ENCODE measurements around the gene CXCL13. TPM values are rescaled to one million over a fixed set of nuclear protein-coding genes. Genes with fewer than 3 reads are reported as not detected.

CXCL13 gene
- polyA plus RNA-seq, 1 of the 3 experiments (the other 2 are of a cell fraction), result not detected

DNA sequence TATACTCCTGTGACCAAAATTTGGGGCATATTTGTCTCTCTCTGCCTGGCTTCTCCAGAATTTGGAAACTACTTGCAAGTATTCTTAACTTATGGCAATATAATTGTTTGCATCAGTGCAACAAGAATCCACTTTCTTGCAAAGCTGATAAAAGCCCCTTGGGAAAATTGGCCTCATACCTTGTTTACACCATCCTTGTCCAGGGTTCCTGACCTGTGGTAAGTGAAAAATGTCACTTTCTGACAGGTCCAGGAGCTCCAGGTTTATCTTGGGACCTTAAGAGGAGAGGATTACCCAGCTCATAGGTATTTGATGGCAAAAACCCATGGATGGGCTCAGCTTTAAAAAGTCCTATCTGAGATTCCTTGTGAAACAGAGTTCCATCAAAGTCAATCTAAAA is 29.3 kb upstream of the CXCL13 start:
- Histone ChIP-seq H2AFZ (ENCODE audit: low read depth) (no peak overlapping the region), H3K9me2 (no peaks in the 10 kb centered on the region), H3K27me3 (ENCODE audit: insufficient read depth) (no peaks in the 10 kb centered on the region), H3K27ac (ENCODE audit: low read depth in 2 of 2, low read length in 1 of 2) (no peak overlapping the region), H3K9me3 (no peaks in the 10 kb centered on the region), H3K4me2 (no peak overlapping the region), H3F3A (replicated peaks; ENCODE audit: insufficient read depth) (peaks cover 9% of the 10 kb centered on the region), H3K36me3 (replicated peaks in 1 of 2; ENCODE audit: control insufficient read depth in 1 of 2, insufficient read depth in 2 of 2, low read length in 1 of 2) (no peaks in the 10 kb centered on the region), H3K4me3 (ENCODE audit: low read depth in 2 of 2, low read length in 1 of 2) (no peak overlapping the region), H4K20me1 (ENCODE audit: insufficient read depth) (0 out of 2 replicates have a peak, but pooled peaks cover 4% of the 10 kb centered on the region), H3K4me1 (ENCODE audit: control insufficient read depth in 1 of 2, insufficient read depth in 2 of 2, low read depth in 1 of 2, low read length in 1 of 2) (peaks cover 0 to 6% of the 10 kb centered on the region in 2 experiments; a peak in 1 of 4 replicates), H3K9ac (no peak overlapping the region), H3K79me2 (ENCODE audit: insufficient read depth) (no peaks in the 10 kb centered on the region)
- CTCF ChIA-PET, result interaction anchor here (1.5 to 2.4 kb wide), 2 partner anchors 25 to 191 kb away, joined by 3 to 6 read pairs; no protein-coding TSS in a partner anchor
- no peak for DNase-seq
- POLR2A ChIA-PET, result no interaction called here
- TF ChIP-seq, protein P1, sequence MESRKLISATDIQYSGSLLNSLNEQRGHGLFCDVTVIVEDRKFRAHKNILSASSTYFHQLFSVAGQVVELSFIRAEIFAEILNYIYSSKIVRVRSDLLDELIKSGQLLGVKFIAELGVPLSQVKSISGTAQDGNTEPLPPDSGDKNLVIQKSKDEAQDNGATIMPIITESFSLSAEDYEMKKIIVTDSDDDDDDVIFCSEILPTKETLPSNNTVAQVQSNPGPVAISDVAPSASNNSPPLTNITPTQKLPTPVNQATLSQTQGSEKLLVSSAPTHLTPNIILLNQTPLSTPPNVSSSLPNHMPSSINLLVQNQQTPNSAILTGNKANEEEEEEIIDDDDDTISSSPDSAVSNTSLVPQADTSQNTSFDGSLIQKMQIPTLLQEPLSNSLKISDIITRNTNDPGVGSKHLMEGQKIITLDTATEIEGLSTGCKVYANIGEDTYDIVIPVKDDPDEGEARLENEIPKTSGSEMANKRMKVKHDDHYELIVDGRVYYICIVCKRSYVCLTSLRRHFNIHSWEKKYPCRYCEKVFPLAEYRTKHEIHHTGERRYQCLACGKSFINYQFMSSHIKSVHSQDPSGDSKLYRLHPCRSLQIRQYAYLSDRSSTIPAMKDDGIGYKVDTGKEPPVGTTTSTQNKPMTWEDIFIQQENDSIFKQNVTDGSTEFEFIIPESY (IDR thresholded peaks at IDR 0.05; ENCODE audit: borderline replicate concordance, low read depth), result no peak
- TF ChIP-seq RCOR1 (IDR thresholded peaks at IDR 0.05; ENCODE audit: low read length), result no peak
- no peak for TF ChIP-seq EP300 (IDR thresholded peaks at IDR 0.05; ENCODE audit: borderline replicate concordance in 1 of 2, low read depth in 1 of 2, low read length in 1 of 2)
- TF ChIP-seq NFIC (IDR thresholded peaks at IDR 0.05; ENCODE audit: borderline replicate concordance), result no peak
- TF ChIP-seq, protein P2, sequence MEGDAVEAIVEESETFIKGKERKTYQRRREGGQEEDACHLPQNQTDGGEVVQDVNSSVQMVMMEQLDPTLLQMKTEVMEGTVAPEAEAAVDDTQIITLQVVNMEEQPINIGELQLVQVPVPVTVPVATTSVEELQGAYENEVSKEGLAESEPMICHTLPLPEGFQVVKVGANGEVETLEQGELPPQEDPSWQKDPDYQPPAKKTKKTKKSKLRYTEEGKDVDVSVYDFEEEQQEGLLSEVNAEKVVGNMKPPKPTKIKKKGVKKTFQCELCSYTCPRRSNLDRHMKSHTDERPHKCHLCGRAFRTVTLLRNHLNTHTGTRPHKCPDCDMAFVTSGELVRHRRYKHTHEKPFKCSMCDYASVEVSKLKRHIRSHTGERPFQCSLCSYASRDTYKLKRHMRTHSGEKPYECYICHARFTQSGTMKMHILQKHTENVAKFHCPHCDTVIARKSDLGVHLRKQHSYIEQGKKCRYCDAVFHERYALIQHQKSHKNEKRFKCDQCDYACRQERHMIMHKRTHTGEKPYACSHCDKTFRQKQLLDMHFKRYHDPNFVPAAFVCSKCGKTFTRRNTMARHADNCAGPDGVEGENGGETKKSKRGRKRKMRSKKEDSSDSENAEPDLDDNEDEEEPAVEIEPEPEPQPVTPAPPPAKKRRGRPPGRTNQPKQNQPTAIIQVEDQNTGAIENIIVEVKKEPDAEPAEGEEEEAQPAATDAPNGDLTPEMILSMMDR (IDR thresholded peaks at IDR 0.05), result no peak
- TF ChIP-seq TEAD4 (IDR thresholded peaks at IDR 0.05; ENCODE audit: borderline replicate concordance, insufficient read depth), result no peak
- no peak for TF ChIP-seq ELF1 (IDR thresholded peaks at IDR 0.05)
- no peak for TF ChIP-seq FOXM1 (IDR thresholded peaks at IDR 0.05; ENCODE audit: low read depth)
- TF ChIP-seq EZH2phosphoT487 (IDR thresholded peaks at IDR 0.05; ENCODE audit: borderline replicate concordance, low read depth), result no peak

DNA sequence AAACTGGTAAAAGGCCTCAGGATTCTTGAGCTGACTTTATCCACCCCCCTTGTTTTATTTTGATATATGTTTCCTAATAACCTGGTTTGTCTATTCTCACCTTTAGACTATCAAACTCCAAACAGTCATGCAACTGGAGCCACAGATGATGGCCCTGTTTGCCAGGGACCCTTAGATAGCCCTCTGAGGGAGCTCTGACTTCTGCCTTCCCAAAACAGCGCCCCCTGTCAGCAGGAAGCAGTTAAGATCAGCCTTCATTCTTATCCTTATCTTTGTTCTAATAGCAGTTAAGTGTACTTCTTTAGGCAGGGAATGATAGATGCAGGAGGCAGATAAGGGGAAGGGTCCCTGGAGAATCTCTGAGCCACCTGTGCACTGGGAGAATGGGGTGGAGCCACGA is 27.5 kb upstream of the CXCL13 start:
- no peaks in the 10 kb centered on the region for H3K27me3 ChIP-seq (ENCODE audit: insufficient read depth)
- no peak overlapping the region for H2AFZ ChIP-seq (ENCODE audit: low read depth)
- H3K9ac ChIP-seq, result no peak overlapping the region
- H3K36me3 ChIP-seq (replicated peaks in 1 of 2; ENCODE audit: control insufficient read depth in 1 of 2, insufficient read depth in 2 of 2, low read length in 1 of 2), result no peaks in the 10 kb centered on the region
- TF ChIP-seq, protein P3, sequence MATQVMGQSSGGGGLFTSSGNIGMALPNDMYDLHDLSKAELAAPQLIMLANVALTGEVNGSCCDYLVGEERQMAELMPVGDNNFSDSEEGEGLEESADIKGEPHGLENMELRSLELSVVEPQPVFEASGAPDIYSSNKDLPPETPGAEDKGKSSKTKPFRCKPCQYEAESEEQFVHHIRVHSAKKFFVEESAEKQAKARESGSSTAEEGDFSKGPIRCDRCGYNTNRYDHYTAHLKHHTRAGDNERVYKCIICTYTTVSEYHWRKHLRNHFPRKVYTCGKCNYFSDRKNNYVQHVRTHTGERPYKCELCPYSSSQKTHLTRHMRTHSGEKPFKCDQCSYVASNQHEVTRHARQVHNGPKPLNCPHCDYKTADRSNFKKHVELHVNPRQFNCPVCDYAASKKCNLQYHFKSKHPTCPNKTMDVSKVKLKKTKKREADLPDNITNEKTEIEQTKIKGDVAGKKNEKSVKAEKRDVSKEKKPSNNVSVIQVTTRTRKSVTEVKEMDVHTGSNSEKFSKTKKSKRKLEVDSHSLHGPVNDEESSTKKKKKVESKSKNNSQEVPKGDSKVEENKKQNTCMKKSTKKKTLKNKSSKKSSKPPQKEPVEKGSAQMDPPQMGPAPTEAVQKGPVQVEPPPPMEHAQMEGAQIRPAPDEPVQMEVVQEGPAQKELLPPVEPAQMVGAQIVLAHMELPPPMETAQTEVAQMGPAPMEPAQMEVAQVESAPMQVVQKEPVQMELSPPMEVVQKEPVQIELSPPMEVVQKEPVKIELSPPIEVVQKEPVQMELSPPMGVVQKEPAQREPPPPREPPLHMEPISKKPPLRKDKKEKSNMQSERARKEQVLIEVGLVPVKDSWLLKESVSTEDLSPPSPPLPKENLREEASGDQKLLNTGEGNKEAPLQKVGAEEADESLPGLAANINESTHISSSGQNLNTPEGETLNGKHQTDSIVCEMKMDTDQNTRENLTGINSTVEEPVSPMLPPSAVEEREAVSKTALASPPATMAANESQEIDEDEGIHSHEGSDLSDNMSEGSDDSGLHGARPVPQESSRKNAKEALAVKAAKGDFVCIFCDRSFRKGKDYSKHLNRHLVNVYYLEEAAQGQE (IDR thresholded peaks at IDR 0.05; ENCODE audit: low read depth, low read length), result no peak
- TF ChIP-seq, protein P2 (IDR thresholded peaks at IDR 0.05), result peak; percentile 39
- TF ChIP-seq EZH2phosphoT487 (IDR thresholded peaks at IDR 0.05; ENCODE audit: borderline replicate concordance, low read depth) (no peak), RAD21 (IDR thresholded peaks at IDR 0.05; ENCODE audit: low read length) (no peak), RFX5 (IDR thresholded peaks at IDR 0.05; ENCODE audit: low read length) (no peak), RCOR1 (IDR thresholded peaks at IDR 0.05; ENCODE audit: low read length) (no peak)
- no peak overlapping the region for H3K4me3 ChIP-seq (ENCODE audit: low read depth in 2 of 2, low read length in 1 of 2)
- no peaks in the 10 kb centered on the region for H3K79me2 ChIP-seq (ENCODE audit: insufficient read depth)
- no peaks in the 10 kb centered on the region for H3K9me2 ChIP-seq
- no peak overlapping the region for H3K27ac ChIP-seq (ENCODE audit: low read depth in 2 of 2, low read length in 1 of 2)
- H3K4me2 ChIP-seq, result no peak overlapping the region
- peaks cover 20% of the 10 kb centered on the region for H3F3A ChIP-seq (replicated peaks; ENCODE audit: insufficient read depth)
- WGBS (ENCODE audit: low lambda C conversion rate), result 7% methylated on average over 2 of the region's 2 CpGs
- DNase-seq, result no peak
- H3K4me1 ChIP-seq (ENCODE audit: control insufficient read depth in 1 of 2, insufficient read depth in 2 of 2, low read depth in 1 of 2, low read length in 1 of 2), result peaks cover 0 to 6% of the 10 kb centered on the region in 2 experiments; a peak in 1 of 4 replicates
- POLR2A ChIA-PET, result no interaction called here
- H4K20me1 ChIP-seq (ENCODE audit: insufficient read depth), result 0 out of 2 replicates have a peak, but pooled peaks cover 4% of the 10 kb centered on the region
- CTCF ChIA-PET, result interaction anchor here (2.4 kb wide), 1 partner anchor 193 kb away, joined by 6 read pairs; no protein-coding TSS in a partner anchor
- H3K9me3 ChIP-seq, result no peaks in the 10 kb centered on the region
